DND-41 (cell line): ENCODE results near the gene ANKRD45.
"Not testable (repeated sequence)": the region's sequence is repeated elsewhere in the genome, so short reads cannot be mapped to it uniquely, and the experiment has no call there.

Experiments used
- CTCF ChIP-seq: IDR thresholded peaks from 2 replicates; pipeline ENCODE4 v1.5.1; 2012; ENCODE audit warnings: borderline replicate concordance, low read length, moderate library complexity, mild to moderate bottlenecking; ENCODE audit not compliant: poor library complexity, severe bottlenecking; ENCODE audit errors: extremely low read depth
- EZH2 ChIP-seq: IDR thresholded peaks from 3 replicates; pipeline ENCODE4 v1.6.1; 2012; ENCODE audit warnings: borderline replicate concordance, low read depth, mild to moderate bottlenecking, moderate library complexity, low read length, inconsistent platforms; ENCODE audit not compliant: severe bottlenecking

DNA sequence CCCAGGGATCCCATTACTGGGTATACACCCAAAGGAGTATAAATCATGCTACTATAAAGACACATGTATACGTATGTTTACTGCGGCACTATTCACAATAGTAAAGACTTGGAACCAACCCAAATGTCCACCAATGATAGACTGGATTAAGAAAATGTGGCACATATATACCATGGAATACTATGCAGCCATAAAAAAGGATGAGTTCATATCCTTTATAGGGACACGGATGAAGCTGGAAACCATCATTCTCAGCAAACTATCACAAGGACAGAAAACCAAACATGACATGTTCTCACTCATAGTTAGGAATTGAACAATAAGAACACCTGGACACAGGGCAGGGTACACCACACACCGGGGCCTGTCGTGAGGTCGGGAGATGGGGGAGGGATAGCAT, 31.6 kb upstream of the ANKRD45 start:
- not testable (repeated sequence) for TF ChIP-seq CTCF, EZH2
